HepG2 (cell line): ENCODE results near the gene CD320. TPM values are rescaled to one million over a fixed set of nuclear protein-coding genes. Genes with fewer than 3 reads are reported as not detected.
"Not testable (repeated sequence)": the region's sequence is repeated elsewhere in the genome, so short reads cannot be mapped to it uniquely, and the experiment has no call there.

ENCODE experiments used
- ATAC-seq: fragments of 200-7000 bp; cut with Tn5 transposase; 3 replicates; pipeline ENCODE4 v1.9.1; 2020; ENCODE audit warnings: mild to moderate bottlenecking, moderate library complexity
- BruUV-seq: library from RNA; stranded (reverse); fragments of 400-500 nt; replicated peaks from 2 replicates; lab custom pipeline; 2021; lab: Mats Ljungman, UMichigan
- CTCF ChIA-PET: fragments of 300-600 bp; formaldehyde crosslinking; extraction: SDS; loops from one replicate; lab custom pipeline; 2021; ENCODE audit warnings: low total read pairs, inconsistent platforms, low intra/inter-chr PET ratio; lab: Yijun Ruan, JAX
- POLR2A ChIA-PET: fragments of 350-600 bp; sonication (Branson Sonifier 250); formaldehyde crosslinking; loops from one replicate; lab custom pipeline; 2020; ENCODE audit warnings: antibody characterized with exemption, inconsistent platforms; lab: Yijun Ruan, JAX
- DNase-seq: peaks from one replicate; pipeline ENCODE4 v3.0.0-alpha.2; 2015; ENCODE audit warnings: low spot score
- FAIRE-seq: peaks from 3 replicates; lab custom pipeline; 2011; peaks lifted over from hg19 to GRCh38; lab: Jason Lieb, UNC
- H2AFZ ChIP-seq: one replicate; pipeline ENCODE4 v1.6.1; 2011; ENCODE audit warnings: low read length, inconsistent platforms
- H3K27ac ChIP-seq: fragments of 300-600 bp; 3 replicates; pipeline ENCODE4 v1.8.0; 2011; ENCODE audit warnings: mixed run types, mild to moderate bottlenecking, mixed read lengths, low read length, inconsistent platforms; ENCODE audit not compliant: insufficient read depth; ENCODE audit errors: extremely low read length
- H3K27me3 ChIP-seq, 2 experiments: fragments of 200-600 bp in 1 of 2; 2 replicates in 1 of 2; 3 replicates in 1 of 2; pipeline versions ENCODE4 v1.6.0 to v1.8.0; 2011; ENCODE audit warnings: low read length in 2 of 2, mild to moderate bottlenecking in 2 of 2, moderate library complexity in 2 of 2, inconsistent platforms in 1 of 2; ENCODE audit not compliant: insufficient read depth in 2 of 2, control insufficient read depth in 1 of 2
- H3K36me3 ChIP-seq, 2 experiments: fragments of 200-600 bp in 1 of 2; replicated peaks in 1 of 2; 2 replicates in 1 of 2; 3 replicates in 1 of 2; pipeline versions ENCODE4 v1.5.1 to v1.8.0; 2011; ENCODE audit warnings: low read length in 2 of 2, inconsistent platforms in 1 of 2; ENCODE audit not compliant: insufficient read depth in 2 of 2, control insufficient read depth in 1 of 2
- H3K4me1 ChIP-seq: 2 replicates; pipeline ENCODE4 v1.5.1; 2012; ENCODE audit warnings: low read length, inconsistent platforms; ENCODE audit not compliant: insufficient read depth
- H3K4me2 ChIP-seq: 2 replicates; pipeline ENCODE4 v1.6.0; 2011; ENCODE audit warnings: low read depth, low read length, inconsistent platforms
- H3K4me3 ChIP-seq, 3 experiments: fragments of 200-600 bp in 1 of 3; sonication (generic), shearing (Covaris generic) in 1 of 3; replicated peaks in 1 of 3; 2 replicates each; pipeline ENCODE4 v1.5.1; 2011 to 2016; ENCODE audit warnings: low read length in 3 of 3, inconsistent platforms in 2 of 3, low read depth in 2 of 3, mild to moderate bottlenecking in 2 of 3, control low read depth in 1 of 3, mixed read lengths in 1 of 3; ENCODE audit not compliant: insufficient read depth in 1 of 3
- H3K79me2 ChIP-seq: one replicate; pipeline ENCODE4 v1.6.1; 2011; ENCODE audit warnings: low read length, inconsistent platforms; ENCODE audit not compliant: insufficient read depth
- H3K9ac ChIP-seq: 2 replicates; pipeline ENCODE4 v1.6.0; 2011; ENCODE audit warnings: mild to moderate bottlenecking, low read depth, low read length, inconsistent platforms; ENCODE audit not compliant: insufficient read depth
- H3K9me3 ChIP-seq: 2 replicates; pipeline ENCODE4 v1.5.1; 2012; ENCODE audit warnings: mild to moderate bottlenecking, low read length
- H4K20me1 ChIP-seq: 2 replicates; pipeline ENCODE4 v1.6.0; 2011; ENCODE audit warnings: inconsistent platforms, mild to moderate bottlenecking, low read length, moderate library complexity; ENCODE audit not compliant: insufficient read depth
- MLLT10 ChIP-seq: sonication (generic); formaldehyde crosslinking; IDR thresholded peaks from 2 replicates; pipeline ENCODE4 v1.4.0; 2020; ENCODE audit warnings: missing genetic modification reagents
- RBM22 ChIP-seq: fragments of 200-400 bp; formaldehyde crosslinking; optimal IDR thresholded peaks from 2 replicates; pipeline ENCODE3; 2017; ENCODE audit warnings: mild to moderate bottlenecking, low read length, moderate library complexity
- ZNF121 ChIP-seq: sonication (generic); formaldehyde crosslinking; IDR thresholded peaks from 2 replicates; pipeline ENCODE4 v1.5.0; 2020; ENCODE audit warnings: mild to moderate bottlenecking, missing genetic modification reagents
- WGBS: methylation state at CpG from one replicate; pipeline ENCODE4 v1.1.6; 2017; ENCODE audit warnings: low lambda C conversion rate; 5-methylcytosine and 5-hydroxymethylcytosine counted together
- in situ Hi-C: cut with HindIII; loops from 2 replicates; pipeline ENCODE4 v1.10.0; 2017; ENCODE audit warnings: low pct_unique_long_range_greater_than_20kb; ENCODE audit not compliant: extremely low pct_ligation_motif_present
- intact Hi-C: fragments of 100-400 bp; cut with micrococcal nuclease; formaldehyde crosslinking; loops from one replicate; pipeline ENCODE4 v1.10.0; 2022; ENCODE audit not compliant: unreplicated experiment
- polyA plus RNA-seq, 8 experiments: library from polyadenylated mRNA; depleted of rRNA in 3 of 8; stranded (reverse) in 7 of 8; unstranded in 1 of 8; fragments of >200 nt; fragmentation: Illumina TruSeq in 4 of 8; extraction: Trizol in 4 of 8; gene quantifications; 2 replicates each; pipeline versions ENCODE4 v1.2.1 to v1.2.3, GENCODE V29; 2011 to 2016; ENCODE audit warnings: low read depth in 4 of 8, missing spikeins in 1 of 8, mixed read lengths in 1 of 8; ENCODE audit not compliant: insufficient read depth in 1 of 8
- total RNA-seq, 5 experiments: library from RNA; depleted of rRNA; stranded (reverse); fragments of >200 nt; fragmentation: Illumina TruSeq; extraction: Trizol; gene quantifications; 2 replicates each; pipeline ENCODE4 v1.2.3, GENCODE V29; 2016; ENCODE audit warnings: low read depth in 1 of 5

The CD320 gene
- total and polyA plus RNA-seq, 2 of the 13 experiments (the other 11 are each of a cell fraction or from before 2014, with no cell fraction given): 83.1 to 99.9 TPM

DNA sequence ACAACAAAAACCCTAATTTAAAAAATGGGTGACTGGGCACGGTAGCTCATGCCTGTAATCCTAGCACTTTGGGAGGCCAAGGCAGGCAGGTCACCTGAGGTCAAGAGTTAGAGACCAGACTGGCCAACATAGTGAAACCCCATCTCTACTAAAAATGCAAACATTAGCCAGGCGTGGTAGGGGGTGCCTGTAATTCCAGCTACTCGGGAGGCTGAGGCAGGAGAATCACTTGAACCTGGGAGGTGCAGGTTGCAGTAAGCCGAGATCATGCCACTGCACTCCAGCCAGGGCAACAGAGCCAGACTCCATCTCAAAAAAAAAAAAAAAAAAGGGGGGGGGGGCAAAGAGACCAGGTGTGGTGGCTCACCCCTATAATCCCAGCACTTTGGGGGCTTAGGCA is 43.9 kb downstream of the CD320 start:
- H3K27ac ChIP-seq, DNase-seq, H3K27me3 ChIP-seq, BruUV-seq, H3K9me3 ChIP-seq, ATAC-seq, H4K20me1 ChIP-seq, H3K4me2 ChIP-seq, CTCF ChIA-PET, H3K4me3 ChIP-seq, POLR2A ChIA-PET, FAIRE-seq, intact Hi-C loops, H3K9ac ChIP-seq, H3K79me2 ChIP-seq, H2AFZ ChIP-seq: not testable (repeated sequence)
- Histone ChIP-seq H3K36me3 (peaks cover 11 to 20% of the 10 kb centered on the region in 2 experiments), H3K4me1 (peaks cover 12% of the 10 kb centered on the region)
- in situ Hi-C loops: loop anchor here (5.0 to 25.0 kb wide), 2 partner anchors 43 to 252 kb away; partner anchors contain the start of genes CD320 and ELAVL1
- 87% methylated on average over 4 of the region's 4 CpGs for WGBS
- TF ChIP-seq ZNF121 (CRISPR knock-in tag): peak; percentile 71

DNA sequence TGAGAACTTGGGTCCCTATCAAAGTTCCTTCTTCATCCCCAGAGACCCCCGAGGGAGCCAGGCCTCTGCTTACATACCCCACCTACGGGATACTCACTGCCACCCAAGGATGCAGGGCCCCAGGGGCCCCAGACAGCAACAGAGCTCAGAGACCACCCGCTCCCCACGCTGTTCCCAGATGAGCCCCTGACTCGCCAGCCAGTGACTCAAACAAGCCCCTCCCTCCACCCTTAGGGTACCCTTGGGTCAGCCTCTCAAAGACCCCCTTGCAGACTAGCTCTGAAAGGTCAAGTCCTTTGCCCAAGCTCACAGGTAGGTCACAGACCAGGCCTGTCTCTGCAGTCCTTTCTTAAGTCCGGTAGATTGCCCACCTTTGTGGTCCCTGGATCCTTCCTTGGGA is 45.7 kb downstream of the CD320 start:
- no peak overlapping the region for H3K27ac ChIP-seq
- ChIA-PET CTCF (no interaction called here), POLR2A (interaction anchor here (0.6 kb wide), 1 partner anchor 380 kb away, joined by 3 read pairs; no protein-coding TSS in a partner anchor)
- in situ Hi-C loops: loop anchor here (5.0 to 25.0 kb wide), 2 partner anchors 45 to 250 kb away; partner anchors contain the start of genes CD320 and ELAVL1
- FAIRE-seq (no peak), ATAC-seq (no peak), DNase-seq (no peak)
- no peaks in the 10 kb centered on the region for H3K79me2 ChIP-seq
- no peak overlapping the region for H3K4me3 ChIP-seq
- no peaks in the 10 kb centered on the region for H4K20me1 ChIP-seq
- 96% methylated on average over 3 of the region's 6 CpGs for WGBS
- no peaks in the 10 kb centered on the region for H3K27me3 ChIP-seq
- intact Hi-C loops: no loop called here
- no peak overlapping the region for H2AFZ ChIP-seq
- H3K4me1 ChIP-seq: peaks cover 23% of the 10 kb centered on the region
- H3K36me3 ChIP-seq: peaks cover 11 to 25% of the 10 kb centered on the region in 2 experiments
- no peak overlapping the region for H3K9ac ChIP-seq
- no TSS peak for BruUV-seq
- H3K4me2 ChIP-seq: no peak overlapping the region
- TF ChIP-seq RBM22 (peak; percentile 52), MLLT10 (CRISPR knock-in tag) (no peak)
- no peaks in the 10 kb centered on the region for H3K9me3 ChIP-seq
